Astrocyte (in vitro differentiated cells and primary cell): ENCODE data around the gene CHCHD4. TPM values are rescaled to one million over a fixed set of nuclear protein-coding genes. Genes with fewer than 3 reads are reported as not detected.

Experiments
- DNase-seq: peaks from one replicate; pipeline ENCODE4 v3.0.0-alpha.2; 2010; ENCODE audit warnings: low read depth
- FAIRE-seq: peaks from 2 replicates; lab custom pipeline; 2011; peaks lifted over from hg19 to GRCh38; lab: Jason Lieb, UNC
- H2AFZ ChIP-seq: 2 replicates; pipeline ENCODE4 v1.6.0; 2012; ENCODE audit warnings: low read depth, low read length, inconsistent platforms
- H3K27ac ChIP-seq: 2 replicates; pipeline ENCODE4 v1.5.1; 2011; ENCODE audit warnings: low read depth, low read length, inconsistent platforms
- H3K27me3 ChIP-seq: 2 replicates; pipeline ENCODE4 v1.6.0; 2011; ENCODE audit warnings: low read length, inconsistent platforms; ENCODE audit not compliant: insufficient read depth
- H3K36me3 ChIP-seq: 2 replicates; pipeline ENCODE4 v1.5.1; 2011; ENCODE audit warnings: low read length, inconsistent platforms; ENCODE audit not compliant: insufficient read depth
- H3K4me1 ChIP-seq: 2 replicates; pipeline ENCODE4 v1.5.1; 2011; ENCODE audit warnings: low read length, inconsistent platforms; ENCODE audit not compliant: insufficient read depth
- H3K4me2 ChIP-seq: 2 replicates; pipeline ENCODE4 v1.6.0; 2012; ENCODE audit warnings: low read length, inconsistent platforms
- H3K4me3 ChIP-seq: 2 replicates; pipeline ENCODE4 v1.5.1; 2011; ENCODE audit warnings: low read depth, mild to moderate bottlenecking, low read length, inconsistent platforms; ENCODE audit not compliant: insufficient read depth
- H3K79me2 ChIP-seq: 2 replicates; pipeline ENCODE4 v1.6.0; 2012; ENCODE audit warnings: mild to moderate bottlenecking, low read length, inconsistent platforms; ENCODE audit not compliant: insufficient read depth
- H3K9ac ChIP-seq: 2 replicates; pipeline ENCODE4 v1.6.0; 2012; ENCODE audit warnings: mild to moderate bottlenecking, low read length, inconsistent platforms
- H3K9me3 ChIP-seq: 2 replicates; pipeline ENCODE4 v1.5.1; 2012; ENCODE audit warnings: low read depth, mild to moderate bottlenecking, low read length, inconsistent platforms; ENCODE audit not compliant: insufficient read depth
- H4K20me1 ChIP-seq: 2 replicates; pipeline ENCODE4 v1.6.0; 2012; ENCODE audit warnings: low read length, inconsistent platforms; ENCODE audit not compliant: insufficient read depth
- H3K27ac Mint-ChIP-seq: one replicate; pipeline ENCODE4 v1.8.0; 2021; ENCODE audit warnings: mild to moderate bottlenecking, mixed read lengths; ENCODE audit not compliant: unreplicated experiment
- H3K27me3 Mint-ChIP-seq: one replicate; pipeline ENCODE4 v1.8.0; 2021; ENCODE audit warnings: low read depth, mixed read lengths; ENCODE audit not compliant: unreplicated experiment
- H3K36me3 Mint-ChIP-seq: one replicate; pipeline ENCODE4 v1.8.0; 2021; ENCODE audit warnings: low read depth, mixed read lengths; ENCODE audit not compliant: unreplicated experiment
- H3K4me1 Mint-ChIP-seq: one replicate; pipeline ENCODE4 v1.8.0; 2021; ENCODE audit warnings: low read depth, mixed read lengths; ENCODE audit not compliant: unreplicated experiment
- H3K4me3 Mint-ChIP-seq: one replicate; pipeline ENCODE4 v1.8.0; 2021; ENCODE audit warnings: mild to moderate bottlenecking, moderate library complexity, mixed read lengths; ENCODE audit not compliant: unreplicated experiment
- H3K9me3 Mint-ChIP-seq: one replicate; pipeline ENCODE4 v1.8.0; 2021; ENCODE audit warnings: mild to moderate bottlenecking, mixed read lengths; ENCODE audit not compliant: unreplicated experiment
- EZH2 ChIP-seq: IDR thresholded peaks from 2 replicates; pipeline ENCODE4 v1.6.1; 2012; ENCODE audit warnings: mild to moderate bottlenecking, low read length, inconsistent platforms; ENCODE audit not compliant: insufficient read depth
- total RNA-seq: library from RNA; stranded (reverse); gene quantifications from 2 replicates; pipeline ENCODE4 v1.2.1, GENCODE V29; 2021
- TF ChIP-seq, protein P1 (sequence below): IDR thresholded peaks from 2 replicates; pipeline ENCODE4 v1.5.1; 2011; ENCODE audit warnings: low read depth, mild to moderate bottlenecking, inconsistent platforms, low read length, moderate library complexity; ENCODE audit not compliant: insufficient read depth

Gene CHCHD4
- total RNA-seq, 1 donor from 2014 or later, result 10.3 TPM

- Histone ChIP-seq H2AFZ (no peak overlapping the region), H3K4me1 (no peaks in the 10 kb centered on the region), H3K9me3 (no peaks in the 10 kb centered on the region), H3K36me3 (peaks cover 21% of the 10 kb centered on the region), H3K27ac (no peak overlapping the region), H3K27me3 (no peaks in the 10 kb centered on the region), H4K20me1 (peaks cover 35% of the 10 kb centered on the region), H3K9ac (no peak overlapping the region), H3K4me3 (no peak overlapping the region), H3K79me2 (peaks cover 2% of the 10 kb centered on the region), H3K4me2 (no peak overlapping the region)
- FAIRE-seq, result no peak
- Mint-ChIP-seq H3K4me3 (no peak overlapping the region), H3K4me1 (peaks cover 2% of the 10 kb centered on the region), H3K27me3 (no peaks in the 10 kb centered on the region), H3K9me3 (no peaks in the 10 kb centered on the region), H3K27ac (no peak overlapping the region), H3K36me3 (peaks cover 40% of the 10 kb centered on the region)
- no peak for TF ChIP-seq EZH2
- TF ChIP-seq, protein P1, sequence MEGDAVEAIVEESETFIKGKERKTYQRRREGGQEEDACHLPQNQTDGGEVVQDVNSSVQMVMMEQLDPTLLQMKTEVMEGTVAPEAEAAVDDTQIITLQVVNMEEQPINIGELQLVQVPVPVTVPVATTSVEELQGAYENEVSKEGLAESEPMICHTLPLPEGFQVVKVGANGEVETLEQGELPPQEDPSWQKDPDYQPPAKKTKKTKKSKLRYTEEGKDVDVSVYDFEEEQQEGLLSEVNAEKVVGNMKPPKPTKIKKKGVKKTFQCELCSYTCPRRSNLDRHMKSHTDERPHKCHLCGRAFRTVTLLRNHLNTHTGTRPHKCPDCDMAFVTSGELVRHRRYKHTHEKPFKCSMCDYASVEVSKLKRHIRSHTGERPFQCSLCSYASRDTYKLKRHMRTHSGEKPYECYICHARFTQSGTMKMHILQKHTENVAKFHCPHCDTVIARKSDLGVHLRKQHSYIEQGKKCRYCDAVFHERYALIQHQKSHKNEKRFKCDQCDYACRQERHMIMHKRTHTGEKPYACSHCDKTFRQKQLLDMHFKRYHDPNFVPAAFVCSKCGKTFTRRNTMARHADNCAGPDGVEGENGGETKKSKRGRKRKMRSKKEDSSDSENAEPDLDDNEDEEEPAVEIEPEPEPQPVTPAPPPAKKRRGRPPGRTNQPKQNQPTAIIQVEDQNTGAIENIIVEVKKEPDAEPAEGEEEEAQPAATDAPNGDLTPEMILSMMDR, result no peak
- DNase-seq, result no peak
Observed at GRCh38 chr3:14151471-14152083, 26.9 kb upstream of the CHCHD4 start.

DNA sequence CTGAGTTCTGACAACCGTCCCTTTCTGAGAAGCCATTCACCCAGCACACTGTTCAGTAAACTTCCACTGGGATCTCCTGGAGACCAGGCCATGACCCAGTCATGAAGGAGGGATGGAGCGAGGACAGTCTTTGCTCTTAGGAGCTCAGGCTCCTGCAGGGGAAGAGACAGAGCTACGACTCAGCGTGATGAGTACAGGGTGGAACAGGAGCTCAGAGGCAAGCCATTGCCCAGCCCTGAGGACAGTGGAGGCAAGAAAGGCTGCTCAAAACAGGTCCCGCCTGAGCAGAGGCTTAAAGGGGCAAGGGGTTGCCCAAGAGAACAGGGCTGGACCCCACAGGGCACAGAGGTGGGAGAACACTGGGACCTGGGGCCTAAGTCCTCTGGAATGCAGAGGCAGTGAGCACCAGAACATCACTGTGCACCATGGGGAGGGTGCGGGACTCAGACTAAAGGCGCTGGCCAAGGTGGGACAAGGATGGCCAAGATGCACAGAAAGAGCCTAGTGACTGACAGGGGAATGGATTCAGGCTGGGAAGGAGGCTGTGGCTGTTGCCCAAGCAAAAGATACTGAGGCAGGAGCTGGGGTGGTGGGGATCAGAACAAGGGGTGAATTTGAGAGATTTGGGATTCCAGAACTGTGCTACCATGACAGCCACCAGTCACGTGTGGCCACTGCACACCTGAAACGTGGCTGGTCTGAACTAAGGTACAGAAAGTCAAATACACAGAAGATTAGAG lies 26.0 kb upstream of the CHCHD4 start:
- no peak overlapping the region for H3K4me3 Mint-ChIP-seq
- H3K4me2 ChIP-seq, result no peak overlapping the region
- no peak for FAIRE-seq
- H3K36me3 Mint-ChIP-seq, result peaks cover 37% of the 10 kb centered on the region
- no peak for TF ChIP-seq EZH2
- TF ChIP-seq, protein P1, result no peak
- no peak overlapping the region for H3K4me3 ChIP-seq
- H3K4me1 Mint-ChIP-seq, result peaks cover 8% of the 10 kb centered on the region
- no peak for DNase-seq
- H3K27ac Mint-ChIP-seq, result peak overlapping the region; percentile 77
- H3K27me3 ChIP-seq, result no peaks in the 10 kb centered on the region
- peaks cover 2% of the 10 kb centered on the region for H3K79me2 ChIP-seq
- H4K20me1 ChIP-seq, result peaks cover 30% of the 10 kb centered on the region
- H2AFZ ChIP-seq, result no peak overlapping the region
- H3K36me3 ChIP-seq, result peaks cover 17% of the 10 kb centered on the region
- no peaks in the 10 kb centered on the region for H3K27me3 Mint-ChIP-seq
- no peak overlapping the region for H3K9ac ChIP-seq
- H3K9me3 ChIP-seq, result no peaks in the 10 kb centered on the region
- no peak overlapping the region for H3K27ac ChIP-seq
- H3K9me3 Mint-ChIP-seq, result no peaks in the 10 kb centered on the region
- H3K4me1 ChIP-seq, result peaks cover 3% of the 10 kb centered on the region

- Histone ChIP-seq H3K36me3 (peaks cover 17% of the 10 kb centered on the region), H2AFZ (no peak overlapping the region), H3K27ac (no peak overlapping the region), H3K9ac (no peak overlapping the region), H3K27me3 (no peaks in the 10 kb centered on the region), H3K9me3 (no peaks in the 10 kb centered on the region), H3K4me1 (peaks cover 9% of the 10 kb centered on the region), H4K20me1 (peaks cover 29% of the 10 kb centered on the region), H3K4me3 (no peak overlapping the region), H3K4me2 (no peak overlapping the region), H3K79me2 (peaks cover 2% of the 10 kb centered on the region)
- TF ChIP-seq, protein P1, result no peak
- no peak for TF ChIP-seq EZH2
- H3K27me3 Mint-ChIP-seq, result no peaks in the 10 kb centered on the region
- H3K9me3 Mint-ChIP-seq, result no peaks in the 10 kb centered on the region
- peaks cover 11% of the 10 kb centered on the region for H3K4me1 Mint-ChIP-seq
- H3K4me3 Mint-ChIP-seq, result no peak overlapping the region
- DNase-seq (no peak), FAIRE-seq (no peak)
- peaks cover 36% of the 10 kb centered on the region for H3K36me3 Mint-ChIP-seq
- peak overlapping the region; percentile 77 for H3K27ac Mint-ChIP-seq
Observed at GRCh38 chr3:14150078-14150477, 25.4 kb upstream of the CHCHD4 start.
